WTC11 (cell line): ENCODE results near the gene PKP4. TPM values are rescaled to one million over a fixed set of nuclear protein-coding genes. Genes with fewer than 3 reads are reported as not detected.

Experiments used
- ATAC-seq: fragments of 200-7000 bp; cut with Tn5 transposase; 2 replicates; pipeline ENCODE4 v1.10.0; 2021; ENCODE audit warnings: mild to moderate bottlenecking, moderate library complexity
- CTCF ChIA-PET: fragments of 300-600 bp; sonication (Branson Sonifier 250); formaldehyde crosslinking; loops from one replicate; lab custom pipeline; 2021; ENCODE audit warnings: antibody characterized with exemption; lab: Charles Lee
- POLR2A ChIA-PET: fragments of 350-600 bp; sonication (Branson Sonifier 250); formaldehyde crosslinking; loops from one replicate; lab custom pipeline; 2021; ENCODE audit warnings: antibody characterized with exemption; lab: Charles Lee
- DNase-seq: peaks from one replicate; pipeline ENCODE4 v3.0.0; 2021; ENCODE audit warnings: low spot score
- H3K27ac Mint-ChIP-seq: 2 replicates; pipeline ENCODE4 v1.8.0; 2021; ENCODE audit warnings: mixed read lengths
- H3K27me3 Mint-ChIP-seq: 2 replicates; pipeline ENCODE4 v1.8.0; 2021; ENCODE audit warnings: low read depth, mild to moderate bottlenecking, moderate library complexity, mixed read lengths
- H3K36me3 Mint-ChIP-seq: 2 replicates; pipeline ENCODE4 v1.8.0; 2021; ENCODE audit warnings: mixed read lengths
- H3K4me1 Mint-ChIP-seq: 2 replicates; pipeline ENCODE4 v1.8.0; 2022; ENCODE audit warnings: mixed read lengths
- H3K4me3 Mint-ChIP-seq: 2 replicates; pipeline ENCODE4 v1.8.0; 2021; ENCODE audit warnings: mild to moderate bottlenecking, moderate library complexity, mixed read lengths
- H3K9me3 Mint-ChIP-seq: 2 replicates; pipeline ENCODE4 v1.8.0; 2021; ENCODE audit warnings: mixed read lengths
- CBFB ChIP-seq: sonication (generic); formaldehyde crosslinking; IDR thresholded peaks from 2 replicates; pipeline ENCODE4 v1.8.1; 2022; ENCODE audit warnings: mild to moderate bottlenecking, low read depth, missing genetic modification reagents
- ELF4 ChIP-seq: sonication (generic); formaldehyde crosslinking; IDR thresholded peaks from 2 replicates; pipeline ENCODE4 v1.8.1; 2022; ENCODE audit warnings: low read depth, mild to moderate bottlenecking, moderate library complexity, missing genetic modification reagents
- FOXJ3 ChIP-seq: sonication (generic); formaldehyde crosslinking; IDR thresholded peaks from 2 replicates; pipeline ENCODE4 v1.9.0; 2021; ENCODE audit warnings: missing genetic modification reagents, mild to moderate bottlenecking, borderline replicate concordance
- FOXP1 ChIP-seq: sonication (generic); formaldehyde crosslinking; IDR thresholded peaks from 2 replicates; pipeline ENCODE4 v1.8.0; 2022; ENCODE audit warnings: missing genetic modification reagents, mild to moderate bottlenecking, moderate library complexity, borderline replicate concordance
- GABPB1 ChIP-seq: sonication (generic); formaldehyde crosslinking; IDR thresholded peaks from 2 replicates; pipeline ENCODE4 v1.8.1; 2023; ENCODE audit warnings: mild to moderate bottlenecking, missing genetic modification reagents
- HMGA2 ChIP-seq: fragments of 250-450 bp; sonication (Bioruptor Pico); IDR thresholded peaks from 2 replicates; pipeline ENCODE4 v1.4.0; 2021; ENCODE audit warnings: mild to moderate bottlenecking, moderate library complexity
- MXD4 ChIP-seq: fragments of 250-450 bp; sonication (Bioruptor Pico); IDR thresholded peaks from 2 replicates; pipeline ENCODE4 v1.8.0; 2021; ENCODE audit warnings: mild to moderate bottlenecking, moderate library complexity, borderline replicate concordance
- NFATC4 ChIP-seq: fragments of 250-450 bp; sonication (Bioruptor Pico); IDR thresholded peaks from 2 replicates; pipeline ENCODE4 v1.9.0; 2021; ENCODE audit warnings: mild to moderate bottlenecking
- NR1H2 ChIP-seq: sonication (generic); formaldehyde crosslinking; IDR thresholded peaks from 2 replicates; pipeline ENCODE4 v1.9.0; 2021; ENCODE audit warnings: mild to moderate bottlenecking, moderate library complexity, missing genetic modification reagents
- RELA ChIP-seq: sonication (generic); formaldehyde crosslinking; IDR thresholded peaks from 2 replicates; pipeline ENCODE4 v1.8.1; 2022; ENCODE audit warnings: missing genetic modification reagents, mild to moderate bottlenecking, borderline replicate concordance
- RORB ChIP-seq: fragments of 250-450 bp; sonication (Bioruptor Pico); IDR thresholded peaks from 2 replicates; pipeline ENCODE4 v1.9.0; 2021; ENCODE audit warnings: mild to moderate bottlenecking
- SMAD3 ChIP-seq: sonication (generic); formaldehyde crosslinking; IDR thresholded peaks from 2 replicates; pipeline ENCODE4 v1.8.0; 2022; ENCODE audit warnings: missing genetic modification reagents, mild to moderate bottlenecking, borderline replicate concordance
- SOX15 ChIP-seq: fragments of 250-450 bp; sonication (Bioruptor Pico); IDR thresholded peaks from 2 replicates; pipeline ENCODE4 v1.9.0; 2021; ENCODE audit warnings: mild to moderate bottlenecking
- SP1 ChIP-seq: sonication (generic); formaldehyde crosslinking; conservative IDR thresholded peaks from 2 replicates; pipeline ENCODE4 v1.8.1; 2022; ENCODE audit warnings: missing genetic modification reagents
- ZBTB21 ChIP-seq: sonication (generic); formaldehyde crosslinking; IDR thresholded peaks from 2 replicates; pipeline ENCODE4 v1.8.1; 2023; ENCODE audit warnings: mild to moderate bottlenecking, missing genetic modification reagents, borderline replicate concordance
- ZNF138 ChIP-seq: sonication (generic); formaldehyde crosslinking; conservative IDR thresholded peaks from 2 replicates; pipeline ENCODE4 v1.8.1; 2022; ENCODE audit warnings: mild to moderate bottlenecking, moderate library complexity, missing genetic modification reagents
- ZNF232 ChIP-seq: sonication (generic); formaldehyde crosslinking; IDR thresholded peaks from 2 replicates; pipeline ENCODE4 v1.8.0; 2022; ENCODE audit warnings: mild to moderate bottlenecking, missing genetic modification reagents
- ZNF416 ChIP-seq: fragments of 250-450 bp; sonication (Bioruptor Pico); IDR thresholded peaks from 2 replicates; pipeline ENCODE4 v1.9.0; 2021; ENCODE audit warnings: mild to moderate bottlenecking, inconsistent platforms
- total RNA-seq: library from RNA; stranded (reverse); gene quantifications from 3 replicates; pipeline ENCODE4 v1.2.3, GENCODE V29; 2021
- TF ChIP-seq, protein P1 (sequence below): sonication (generic); formaldehyde crosslinking; IDR thresholded peaks from 2 replicates; pipeline ENCODE4 v1.8.0; 2022; ENCODE audit warnings: mild to moderate bottlenecking, missing genetic modification reagents
- TF ChIP-seq, protein P2 (sequence below): sonication (generic); formaldehyde crosslinking; IDR thresholded peaks from 2 replicates; pipeline ENCODE4 v1.8.1; 2023; ENCODE audit warnings: mild to moderate bottlenecking, missing genetic modification reagents
- TF ChIP-seq, protein P3 (sequence below): fragments of 250-450 bp; sonication (Bioruptor Pico); IDR thresholded peaks from 2 replicates; pipeline ENCODE4 v1.9.0; 2021; ENCODE audit warnings: mild to moderate bottlenecking, borderline replicate concordance
- TF ChIP-seq, protein P4 (sequence below): sonication (generic); formaldehyde crosslinking; IDR thresholded peaks from 2 replicates; pipeline ENCODE4 v1.8.0; 2022; ENCODE audit warnings: mild to moderate bottlenecking, missing genetic modification reagents
- TF ChIP-seq, protein P5 (sequence below): fragments of 200-600 bp; IDR thresholded peaks from 2 replicates; pipeline ENCODE4 v1.8.0; 2022; ENCODE audit warnings: antibody characterized with exemption

PKP4 gene
- total RNA-seq, 1 experiment from 2014 or later = 78.9 TPM

DNA sequence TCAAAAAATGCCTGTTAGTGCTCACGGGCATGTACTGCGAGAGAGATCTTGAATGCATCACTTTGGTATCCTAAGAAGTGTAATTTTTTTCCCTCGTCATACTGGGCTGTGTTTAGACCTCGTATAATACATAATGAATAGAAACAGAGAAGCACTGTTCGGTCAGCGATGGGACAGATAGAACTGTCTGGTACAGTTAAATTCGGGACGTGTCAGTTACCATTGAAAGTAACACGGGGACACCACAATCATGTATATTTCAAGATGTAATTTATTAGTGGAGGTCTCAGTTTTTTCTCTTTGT lies 1.8 kb downstream of the PKP4 start (continued):
- TF ChIP-seq ZBTB21 (no peak), ZNF416 (CRISPR knock-in tag) (no peak)

DNA sequence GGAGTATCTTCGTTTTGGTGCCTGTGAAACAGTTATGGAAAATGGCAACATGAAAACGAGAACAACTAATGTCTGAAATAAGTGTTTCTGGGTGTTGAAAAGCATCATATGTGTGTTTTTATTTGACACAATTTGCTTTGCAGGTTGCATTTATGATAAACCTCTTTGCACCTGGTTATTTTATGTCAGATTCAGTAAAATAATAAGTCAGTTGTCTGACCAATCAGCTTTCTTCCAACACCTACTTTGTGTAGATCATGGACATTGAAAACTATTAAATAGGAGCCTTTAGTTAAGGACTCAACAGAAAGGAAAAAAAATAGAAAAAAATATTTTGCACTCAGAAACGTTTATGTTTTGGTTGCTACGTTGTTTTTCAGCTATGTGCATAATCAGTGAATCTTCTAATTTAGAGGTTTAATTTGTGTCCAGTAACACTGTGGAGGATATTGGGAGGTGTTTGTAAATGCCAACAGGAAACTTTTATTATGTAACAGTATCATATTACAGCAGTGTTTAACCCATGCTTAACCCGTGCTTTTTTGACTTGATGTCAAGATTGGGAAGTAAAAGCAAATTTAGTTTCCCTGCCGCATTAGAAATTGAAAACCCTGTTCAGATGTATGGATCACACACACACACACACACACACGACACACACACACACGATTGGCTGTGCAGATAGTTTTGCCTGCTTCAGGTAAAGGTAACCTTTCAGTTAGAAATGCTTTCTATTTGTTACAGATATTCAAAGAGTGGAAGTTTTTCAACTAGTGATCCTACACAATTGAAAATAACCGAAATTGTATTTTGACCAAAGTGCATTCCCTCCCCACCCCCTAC lies 2.6 kb downstream of the PKP4 start:
- ChIA-PET POLR2A (no interaction called here), CTCF (interaction anchor here (1.5 to 2.0 kb wide), 3 partner anchors 265 to 286 kb away, joined by 4 to 7 read pairs (median 7); no protein-coding TSS in a partner anchor)
- DNase-seq (no peak), ATAC-seq (no peak)
- H3K27me3 Mint-ChIP-seq = no peaks in the 10 kb centered on the region
- no peaks in the 10 kb centered on the region for H3K36me3 Mint-ChIP-seq
- TF ChIP-seq FOXJ3 (no peak), GABPB1 (CRISPR knock-in tag) (0 out of 2 replicates have a peak, but pooled peaks have one; percentile 31)
- peak overlapping the region; percentile 94 for H3K4me3 Mint-ChIP-seq
- peaks cover 55% of the 10 kb centered on the region for H3K4me1 Mint-ChIP-seq
- H3K9me3 Mint-ChIP-seq = no peaks in the 10 kb centered on the region
- H3K27ac Mint-ChIP-seq = no peak overlapping the region

DNA sequence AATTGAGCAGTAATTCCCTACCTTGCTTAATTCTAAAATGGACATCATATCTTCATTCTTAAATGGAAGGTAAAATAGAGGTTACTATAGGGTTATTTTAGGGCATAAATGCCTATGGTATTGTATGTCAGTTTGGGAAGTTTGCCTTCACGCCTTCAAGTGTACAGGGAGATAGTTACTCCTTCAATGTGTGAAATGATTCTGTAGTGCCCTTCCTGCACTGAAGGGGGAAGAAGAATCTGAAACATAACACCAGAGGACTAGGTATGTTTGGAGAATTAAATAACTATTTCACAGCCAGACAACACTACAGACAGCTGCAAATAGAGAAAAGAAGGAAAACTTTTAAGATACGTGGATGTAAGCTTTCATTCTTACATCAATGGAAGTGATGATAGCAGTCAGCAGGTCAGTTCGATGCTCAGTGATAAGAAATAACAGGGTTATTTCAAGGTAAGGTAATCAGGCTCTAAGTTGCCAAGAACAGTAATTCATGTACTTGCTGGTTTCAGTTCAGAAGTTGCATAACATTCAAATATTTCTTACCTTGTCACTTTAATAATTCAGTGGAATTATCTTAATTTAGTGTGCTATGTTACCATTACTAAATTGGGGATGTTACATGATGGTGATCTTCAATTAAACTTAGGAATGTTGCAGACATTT lies 4.0 kb downstream of the PKP4 start:
- Mint-ChIP-seq H3K4me1 (peaks cover 57% of the 10 kb centered on the region), H3K27me3 (no peaks in the 10 kb centered on the region), H3K36me3 (no peaks in the 10 kb centered on the region), H3K9me3 (no peaks in the 10 kb centered on the region), H3K4me3 (peak overlapping the region; percentile 46), H3K27ac (no peak overlapping the region)
- TF ChIP-seq RORB (CRISPR knock-in tag) = no peak
- TF ChIP-seq, protein P1, sequence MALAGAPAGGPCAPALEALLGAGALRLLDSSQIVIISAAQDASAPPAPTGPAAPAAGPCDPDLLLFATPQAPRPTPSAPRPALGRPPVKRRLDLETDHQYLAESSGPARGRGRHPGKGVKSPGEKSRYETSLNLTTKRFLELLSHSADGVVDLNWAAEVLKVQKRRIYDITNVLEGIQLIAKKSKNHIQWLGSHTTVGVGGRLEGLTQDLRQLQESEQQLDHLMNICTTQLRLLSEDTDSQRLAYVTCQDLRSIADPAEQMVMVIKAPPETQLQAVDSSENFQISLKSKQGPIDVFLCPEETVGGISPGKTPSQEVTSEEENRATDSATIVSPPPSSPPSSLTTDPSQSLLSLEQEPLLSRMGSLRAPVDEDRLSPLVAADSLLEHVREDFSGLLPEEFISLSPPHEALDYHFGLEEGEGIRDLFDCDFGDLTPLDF = no peak
- no peak for TF ChIP-seq SMAD3 (CRISPR knock-in tag)
- no peak for TF ChIP-seq NFATC4 (CRISPR knock-in tag)
- TF ChIP-seq, protein P2, sequence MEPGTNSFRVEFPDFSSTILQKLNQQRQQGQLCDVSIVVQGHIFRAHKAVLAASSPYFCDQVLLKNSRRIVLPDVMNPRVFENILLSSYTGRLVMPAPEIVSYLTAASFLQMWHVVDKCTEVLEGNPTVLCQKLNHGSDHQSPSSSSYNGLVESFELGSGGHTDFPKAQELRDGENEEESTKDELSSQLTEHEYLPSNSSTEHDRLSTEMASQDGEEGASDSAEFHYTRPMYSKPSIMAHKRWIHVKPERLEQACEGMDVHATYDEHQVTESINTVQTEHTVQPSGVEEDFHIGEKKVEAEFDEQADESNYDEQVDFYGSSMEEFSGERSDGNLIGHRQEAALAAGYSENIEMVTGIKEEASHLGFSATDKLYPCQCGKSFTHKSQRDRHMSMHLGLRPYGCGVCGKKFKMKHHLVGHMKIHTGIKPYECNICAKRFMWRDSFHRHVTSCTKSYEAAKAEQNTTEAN (CRISPR knock-in tag) = no peak
- no peak for TF ChIP-seq HMGA2
- no peak for TF ChIP-seq MXD4 (CRISPR knock-in tag)
- no peak for TF ChIP-seq NR1H2 (CRISPR knock-in tag)
- TF ChIP-seq ELF4 (CRISPR knock-in tag) = no peak
- TF ChIP-seq ZNF138 (CRISPR knock-in tag) = no peak
- TF ChIP-seq CBFB (CRISPR knock-in tag) = no peak
- TF ChIP-seq RELA (CRISPR knock-in tag) = no peak
- TF ChIP-seq, protein P3, sequence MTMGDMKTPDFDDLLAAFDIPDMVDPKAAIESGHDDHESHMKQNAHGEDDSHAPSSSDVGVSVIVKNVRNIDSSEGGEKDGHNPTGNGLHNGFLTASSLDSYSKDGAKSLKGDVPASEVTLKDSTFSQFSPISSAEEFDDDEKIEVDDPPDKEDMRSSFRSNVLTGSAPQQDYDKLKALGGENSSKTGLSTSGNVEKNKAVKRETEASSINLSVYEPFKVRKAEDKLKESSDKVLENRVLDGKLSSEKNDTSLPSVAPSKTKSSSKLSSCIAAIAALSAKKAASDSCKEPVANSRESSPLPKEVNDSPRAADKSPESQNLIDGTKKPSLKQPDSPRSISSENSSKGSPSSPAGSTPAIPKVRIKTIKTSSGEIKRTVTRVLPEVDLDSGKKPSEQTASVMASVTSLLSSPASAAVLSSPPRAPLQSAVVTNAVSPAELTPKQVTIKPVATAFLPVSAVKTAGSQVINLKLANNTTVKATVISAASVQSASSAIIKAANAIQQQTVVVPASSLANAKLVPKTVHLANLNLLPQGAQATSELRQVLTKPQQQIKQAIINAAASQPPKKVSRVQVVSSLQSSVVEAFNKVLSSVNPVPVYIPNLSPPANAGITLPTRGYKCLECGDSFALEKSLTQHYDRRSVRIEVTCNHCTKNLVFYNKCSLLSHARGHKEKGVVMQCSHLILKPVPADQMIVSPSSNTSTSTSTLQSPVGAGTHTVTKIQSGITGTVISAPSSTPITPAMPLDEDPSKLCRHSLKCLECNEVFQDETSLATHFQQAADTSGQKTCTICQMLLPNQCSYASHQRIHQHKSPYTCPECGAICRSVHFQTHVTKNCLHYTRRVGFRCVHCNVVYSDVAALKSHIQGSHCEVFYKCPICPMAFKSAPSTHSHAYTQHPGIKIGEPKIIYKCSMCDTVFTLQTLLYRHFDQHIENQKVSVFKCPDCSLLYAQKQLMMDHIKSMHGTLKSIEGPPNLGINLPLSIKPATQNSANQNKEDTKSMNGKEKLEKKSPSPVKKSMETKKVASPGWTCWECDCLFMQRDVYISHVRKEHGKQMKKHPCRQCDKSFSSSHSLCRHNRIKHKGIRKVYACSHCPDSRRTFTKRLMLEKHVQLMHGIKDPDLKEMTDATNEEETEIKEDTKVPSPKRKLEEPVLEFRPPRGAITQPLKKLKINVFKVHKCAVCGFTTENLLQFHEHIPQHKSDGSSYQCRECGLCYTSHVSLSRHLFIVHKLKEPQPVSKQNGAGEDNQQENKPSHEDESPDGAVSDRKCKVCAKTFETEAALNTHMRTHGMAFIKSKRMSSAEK (CRISPR knock-in tag) = no peak
- TF ChIP-seq, protein P4, sequence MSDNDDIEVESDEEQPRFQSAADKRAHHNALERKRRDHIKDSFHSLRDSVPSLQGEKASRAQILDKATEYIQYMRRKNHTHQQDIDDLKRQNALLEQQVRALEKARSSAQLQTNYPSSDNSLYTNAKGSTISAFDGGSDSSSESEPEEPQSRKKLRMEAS (CRISPR knock-in tag) = no peak
- TF ChIP-seq, protein P5, sequence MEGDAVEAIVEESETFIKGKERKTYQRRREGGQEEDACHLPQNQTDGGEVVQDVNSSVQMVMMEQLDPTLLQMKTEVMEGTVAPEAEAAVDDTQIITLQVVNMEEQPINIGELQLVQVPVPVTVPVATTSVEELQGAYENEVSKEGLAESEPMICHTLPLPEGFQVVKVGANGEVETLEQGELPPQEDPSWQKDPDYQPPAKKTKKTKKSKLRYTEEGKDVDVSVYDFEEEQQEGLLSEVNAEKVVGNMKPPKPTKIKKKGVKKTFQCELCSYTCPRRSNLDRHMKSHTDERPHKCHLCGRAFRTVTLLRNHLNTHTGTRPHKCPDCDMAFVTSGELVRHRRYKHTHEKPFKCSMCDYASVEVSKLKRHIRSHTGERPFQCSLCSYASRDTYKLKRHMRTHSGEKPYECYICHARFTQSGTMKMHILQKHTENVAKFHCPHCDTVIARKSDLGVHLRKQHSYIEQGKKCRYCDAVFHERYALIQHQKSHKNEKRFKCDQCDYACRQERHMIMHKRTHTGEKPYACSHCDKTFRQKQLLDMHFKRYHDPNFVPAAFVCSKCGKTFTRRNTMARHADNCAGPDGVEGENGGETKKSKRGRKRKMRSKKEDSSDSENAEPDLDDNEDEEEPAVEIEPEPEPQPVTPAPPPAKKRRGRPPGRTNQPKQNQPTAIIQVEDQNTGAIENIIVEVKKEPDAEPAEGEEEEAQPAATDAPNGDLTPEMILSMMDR = no peak
- no peak for TF ChIP-seq SP1 (CRISPR knock-in tag)
- TF ChIP-seq SOX15 (CRISPR knock-in tag) = no peak
- TF ChIP-seq FOXP1 (CRISPR knock-in tag) = no peak
- no peak for TF ChIP-seq ZNF232 (CRISPR knock-in tag)
- DNase-seq = no peak
- CTCF ChIA-PET = no interaction called here
- ATAC-seq = no peak
- POLR2A ChIA-PET = no interaction called here
